GM12878 (cell line): ENCODE data around the gene GOLGA7B. TPM values are rescaled to one million over a fixed set of nuclear protein-coding genes. Genes with fewer than 3 reads are reported as not detected.

ENCODE experiments used
- ATAC-seq: fragments of 200-7000 bp; cut with Tn5 transposase; 3 replicates; pipeline ENCODE4 v1.9.1; 2020; ENCODE audit warnings: mild to moderate bottlenecking, moderate library complexity
- BruUV-seq: library from RNA; stranded (reverse); fragments of 400-500 nt; replicated peaks from 2 replicates; lab custom pipeline; 2021; lab: Mats Ljungman, UMichigan
- CTCF ChIA-PET: fragments of 300-600 bp; sonication (Branson Sonifier 250); formaldehyde crosslinking; extraction: SDS; loops from one replicate; lab custom pipeline; 2021; ENCODE audit warnings: inconsistent platforms; lab: Yijun Ruan, JAX
- POLR2A ChIA-PET: fragments of 350-600 bp; formaldehyde crosslinking; extraction: SDS; loops from one replicate; lab custom pipeline; 2021; ENCODE audit warnings: inconsistent platforms; lab: Charles Lee
- RAD21 ChIA-PET: fragments of 300-600 bp; sonication (Branson Sonifier 250); formaldehyde crosslinking; loops from one replicate; lab custom pipeline; 2023; ENCODE audit warnings: antibody characterized with exemption; ENCODE audit not compliant: unreplicated experiment; lab: Charles Lee
- SMC1A ChIA-PET: fragments of 300-600 bp; sonication (Branson Sonifier 250); formaldehyde crosslinking; loops from one replicate; lab custom pipeline; 2023; ENCODE audit not compliant: unreplicated experiment, uncharacterized antibody; lab: Charles Lee
- DNase-seq: peaks from one replicate; pipeline ENCODE4 v3.0.0-alpha.2; 2011; ENCODE audit warnings: low read depth, low spot score
- FAIRE-seq: peaks from 3 replicates; lab custom pipeline; 2011; peaks lifted over from hg19 to GRCh38; lab: Jason Lieb, UNC
- H2AFZ ChIP-seq: 2 replicates; pipeline ENCODE4 v1.6.0; 2011; ENCODE audit warnings: low read depth, low read length, control low read depth; ENCODE audit not compliant: control insufficient read depth
- H3K27ac ChIP-seq: 2 replicates; pipeline ENCODE4 v1.5.1; 2011; ENCODE audit warnings: control low read depth; ENCODE audit not compliant: control insufficient read depth, insufficient read depth
- H3K27me3 ChIP-seq, 2 experiments: replicated peaks in 1 of 2; 2 replicates each; pipeline versions ENCODE4 v1.6.0 to v1.6.1; 2011; ENCODE audit warnings: low read length in 1 of 2; ENCODE audit not compliant: control insufficient read depth in 2 of 2, insufficient read depth in 2 of 2
- H3K36me3 ChIP-seq, 2 experiments: 2 replicates each; pipeline ENCODE4 v1.5.1; 2011; ENCODE audit warnings: low read length in 1 of 2; ENCODE audit not compliant: control insufficient read depth in 2 of 2, insufficient read depth in 2 of 2
- H3K4me1 ChIP-seq: 2 replicates; pipeline ENCODE4 v1.6.1; 2011; ENCODE audit warnings: mild to moderate bottlenecking, low read length, moderate library complexity, mixed read lengths; ENCODE audit not compliant: control insufficient read depth, insufficient read depth
- H3K4me2 ChIP-seq: 2 replicates; pipeline ENCODE4 v1.6.0; 2011; ENCODE audit warnings: control low read depth; ENCODE audit not compliant: control insufficient read depth, insufficient read depth
- H3K4me3 ChIP-seq: fragments of 200-600 bp; sonication (generic); 2 replicates; pipeline ENCODE4 v1.5.1; 2016
- H3K79me2 ChIP-seq: 2 replicates; pipeline ENCODE4 v1.6.0; 2011; ENCODE audit warnings: low read length; ENCODE audit not compliant: control insufficient read depth, insufficient read depth
- H3K9ac ChIP-seq: 2 replicates; pipeline ENCODE4 v1.8.0; 2011; ENCODE audit warnings: low read length, control low read depth, mixed read lengths; ENCODE audit not compliant: control insufficient read depth, insufficient read depth
- H3K9me3 ChIP-seq: replicated peaks from 3 replicates; pipeline ENCODE4 v1.5.1; 2011; ENCODE audit warnings: mild to moderate bottlenecking, low read length; ENCODE audit not compliant: control insufficient read depth, insufficient read depth
- H4K20me1 ChIP-seq: 2 replicates; pipeline ENCODE4 v1.6.0; 2011; ENCODE audit not compliant: control insufficient read depth, insufficient read depth
- CHD4 ChIP-seq: fragments of 200-600 bp; sonication (generic); IDR thresholded peaks from 2 replicates; pipeline ENCODE4 v1.6.1; 2016; ENCODE audit warnings: mild to moderate bottlenecking
- FOS ChIP-seq: IDR thresholded peaks from 3 replicates; pipeline ENCODE4 v1.6.1; 2011; ENCODE audit warnings: borderline replicate concordance; ENCODE audit not compliant: insufficient read length; ENCODE audit errors: extremely low read depth
- IKZF1 ChIP-seq: fragments of 450-650 bp; conservative IDR thresholded peaks from 2 replicates; pipeline ENCODE4 v1.6.1; 2017; ENCODE audit warnings: antibody characterized with exemption, mild to moderate bottlenecking
- LARP7 ChIP-seq: fragments of 450-650 bp; IDR thresholded peaks from 2 replicates; pipeline ENCODE4 v1.6.1; 2017; ENCODE audit warnings: mild to moderate bottlenecking
- POU2F2 ChIP-seq: IDR thresholded peaks from 3 replicates; pipeline ENCODE4 v1.6.1; 2011; ENCODE audit warnings: low read depth, mild to moderate bottlenecking, low read length, borderline replicate concordance
- TCF3 ChIP-seq: IDR thresholded peaks from 2 replicates; pipeline ENCODE4 v1.6.1; 2012; ENCODE audit warnings: low read depth, mild to moderate bottlenecking, low read length, borderline replicate concordance; ENCODE audit not compliant: insufficient read depth
- ZNF207 ChIP-seq: fragments of 450-650 bp; IDR thresholded peaks from 2 replicates; pipeline ENCODE4 v1.6.1; 2014; ENCODE audit warnings: antibody characterized with exemption, mild to moderate bottlenecking, borderline replicate concordance
- ZNF384 ChIP-seq: IDR thresholded peaks from 2 replicates; pipeline ENCODE4 v1.6.1; 2012; ENCODE audit warnings: low read depth, mild to moderate bottlenecking, low read length, improper control_type of control experiment, borderline replicate concordance
- ZNF622 ChIP-seq: fragments of 450-650 bp; IDR thresholded peaks from 2 replicates; pipeline ENCODE4 v1.6.1; 2017; ENCODE audit warnings: mild to moderate bottlenecking, inconsistent platforms
- WGBS: methylation state at CpG from one replicate; pipeline ENCODE4 v1.1.6; 2016; ENCODE audit warnings: low lambda C conversion rate; ENCODE audit not compliant: insufficient replicate concordance, insufficient coverage; ENCODE audit errors: missing lambda C conversion rate; 5-methylcytosine and 5-hydroxymethylcytosine counted together
- in situ Hi-C: fragments of 300-500 bp; cut with MboI; formaldehyde crosslinking; loops from 9 replicates; pipeline ENCODE4 v1.14.3; 2018; ENCODE audit warnings: mixed read lengths
- intact Hi-C: fragments of 100-400 bp; cut with micrococcal nuclease; formaldehyde crosslinking; loops from one replicate; pipeline ENCODE4 v1.14.2; 2022; ENCODE audit not compliant: unreplicated experiment
- polyA plus RNA-seq, 11 experiments: library from polyadenylated mRNA; depleted of rRNA in 4 of 11; unstranded in 6 of 11; stranded (reverse) in 5 of 11; fragments of >200 nt; fragmentation: Nextera tagmentation in 4 of 11; fragmentation: Illumina TruSeq in 1 of 11; extraction: Ambion mirVana in 4 of 11; extraction: Trizol in 1 of 11; gene quantifications; 1 replicate in 1 of 11; 2 replicates in 10 of 11; pipeline versions ENCODE4 v1.2.1 to v1.2.3, GENCODE V29; 2011 to 2016; ENCODE audit warnings: inconsistent platforms in 2 of 11, missing spikeins in 2 of 11, low read depth in 1 of 11
- total RNA-seq, 4 experiments: library from RNA; depleted of rRNA in 3 of 4; stranded (reverse); fragments of >200 nt in 3 of 4; fragmentation: Illumina TruSeq in 1 of 4; extraction: Trizol in 1 of 4; gene quantifications; 2 replicates each; pipeline versions ENCODE4 v1.2.1 to v1.2.3, GENCODE V29; 2013 to 2021
- TF ChIP-seq, protein P1 (sequence below): fragments of 450-650 bp; IDR thresholded peaks from 2 replicates; pipeline ENCODE4 v1.6.1; 2017; ENCODE audit warnings: mild to moderate bottlenecking, moderate library complexity
- TF ChIP-seq, protein P2 (sequence below): IDR thresholded peaks from 2 replicates; pipeline ENCODE4 v1.6.1; 2012; ENCODE audit warnings: low read depth, low read length, improper control_type of control experiment

GOLGA7B gene
- total and polyA plus RNA-seq, 10 of the 15 experiments (the other 5 are each of a cell fraction or from before 2014, with no cell fraction given) = 0.01 to 0.02 (median 0.01) TPM; not detected in 7

DNA sequence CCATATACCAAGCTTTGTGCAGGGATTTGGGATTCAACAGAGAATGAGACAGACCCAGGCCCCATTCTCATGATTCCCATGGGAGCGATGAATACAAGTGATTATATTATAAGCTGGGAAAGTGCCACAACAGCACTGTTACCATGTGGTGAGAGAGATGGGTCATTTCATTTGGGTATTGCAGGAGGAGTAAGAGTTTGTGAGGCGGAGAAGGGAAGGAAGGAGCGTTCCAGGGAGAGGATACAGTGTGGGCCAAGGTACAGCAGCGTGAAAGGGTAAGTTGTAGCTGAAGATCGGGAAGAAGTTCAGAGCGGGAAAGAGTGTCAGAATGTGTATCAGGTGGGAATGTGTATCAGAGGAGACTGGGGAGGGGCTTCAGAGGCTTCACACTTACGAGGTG is 38.5 kb downstream of the GOLGA7B start (continued):
- TF ChIP-seq ZNF384 (no peak), ZNF622 (no peak)

DNA sequence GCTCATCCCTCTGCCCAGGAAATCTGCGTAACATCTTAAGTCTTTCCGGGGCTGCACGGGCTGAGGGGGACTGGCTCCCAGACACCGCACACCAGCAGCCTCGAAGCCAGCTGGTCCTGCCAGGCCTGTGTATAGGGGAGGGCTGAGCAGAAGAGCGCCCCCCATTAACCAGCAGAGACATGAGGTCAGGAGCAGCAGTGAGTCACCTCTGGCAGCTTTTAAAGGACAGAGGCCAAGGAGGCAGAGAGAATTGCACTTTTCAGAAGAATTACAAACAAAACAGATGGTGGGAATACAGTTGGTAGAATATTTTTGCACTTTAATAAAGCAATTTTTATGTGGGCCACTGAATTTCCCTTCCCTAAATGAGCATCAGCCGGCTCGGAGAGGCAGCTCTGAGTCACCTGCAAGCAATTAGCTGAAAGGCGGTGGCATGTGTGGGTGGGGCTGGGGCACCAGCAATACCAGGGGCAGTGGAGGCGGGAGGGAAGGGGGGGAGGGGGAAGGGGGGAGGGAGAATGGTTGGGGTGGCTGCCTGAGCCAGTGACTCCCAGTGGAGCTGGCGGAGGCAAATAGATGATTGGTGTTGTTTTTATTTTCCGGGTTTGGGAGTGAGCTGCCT is 39.1 kb downstream of the GOLGA7B start:
- no peaks in the 10 kb centered on the region for H3K4me1 ChIP-seq
- no TSS peak for BruUV-seq
- peaks cover 0 to 2% of the 10 kb centered on the region in 2 experiments; a peak in 2 of 4 replicates for H3K27me3 ChIP-seq
- SMC1A ChIA-PET = interaction anchor here (0.6 kb wide), 1 partner anchor 183 kb away, joined by 3 read pairs; no protein-coding TSS in a partner anchor
- POLR2A ChIA-PET = no interaction called here
- intact Hi-C loops (no loop called here), in situ Hi-C loops (no loop called here)
- H4K20me1 ChIP-seq = no peaks in the 10 kb centered on the region
- WGBS = 45% methylated on average over 11 of the region's 12 CpGs
- no peak overlapping the region for H3K27ac ChIP-seq
- H3K9ac ChIP-seq = no peak overlapping the region
- DNase-seq (no peak), ATAC-seq (no peak), FAIRE-seq (no peak)
- H3K79me2 ChIP-seq = no peaks in the 10 kb centered on the region
- H3K4me3 ChIP-seq = no peak overlapping the region
- RAD21 ChIA-PET = interaction anchor here (0.6 kb wide), 1 partner anchor 9 kb away, joined by 3 read pairs; no protein-coding TSS in a partner anchor
- H2AFZ ChIP-seq = no peak overlapping the region
- no peaks in the 10 kb centered on the region for H3K9me3 ChIP-seq
- H3K36me3 ChIP-seq = no peaks in the 10 kb centered on the region
- no peak overlapping the region for H3K4me2 ChIP-seq
- TF ChIP-seq LARP7 (no peak), IKZF1 (no peak), CHD4 (no peak), ZNF207 (no peak), POU2F2 (no peak), FOS (no peak), TCF3 (no peak)
- TF ChIP-seq, protein P1, sequence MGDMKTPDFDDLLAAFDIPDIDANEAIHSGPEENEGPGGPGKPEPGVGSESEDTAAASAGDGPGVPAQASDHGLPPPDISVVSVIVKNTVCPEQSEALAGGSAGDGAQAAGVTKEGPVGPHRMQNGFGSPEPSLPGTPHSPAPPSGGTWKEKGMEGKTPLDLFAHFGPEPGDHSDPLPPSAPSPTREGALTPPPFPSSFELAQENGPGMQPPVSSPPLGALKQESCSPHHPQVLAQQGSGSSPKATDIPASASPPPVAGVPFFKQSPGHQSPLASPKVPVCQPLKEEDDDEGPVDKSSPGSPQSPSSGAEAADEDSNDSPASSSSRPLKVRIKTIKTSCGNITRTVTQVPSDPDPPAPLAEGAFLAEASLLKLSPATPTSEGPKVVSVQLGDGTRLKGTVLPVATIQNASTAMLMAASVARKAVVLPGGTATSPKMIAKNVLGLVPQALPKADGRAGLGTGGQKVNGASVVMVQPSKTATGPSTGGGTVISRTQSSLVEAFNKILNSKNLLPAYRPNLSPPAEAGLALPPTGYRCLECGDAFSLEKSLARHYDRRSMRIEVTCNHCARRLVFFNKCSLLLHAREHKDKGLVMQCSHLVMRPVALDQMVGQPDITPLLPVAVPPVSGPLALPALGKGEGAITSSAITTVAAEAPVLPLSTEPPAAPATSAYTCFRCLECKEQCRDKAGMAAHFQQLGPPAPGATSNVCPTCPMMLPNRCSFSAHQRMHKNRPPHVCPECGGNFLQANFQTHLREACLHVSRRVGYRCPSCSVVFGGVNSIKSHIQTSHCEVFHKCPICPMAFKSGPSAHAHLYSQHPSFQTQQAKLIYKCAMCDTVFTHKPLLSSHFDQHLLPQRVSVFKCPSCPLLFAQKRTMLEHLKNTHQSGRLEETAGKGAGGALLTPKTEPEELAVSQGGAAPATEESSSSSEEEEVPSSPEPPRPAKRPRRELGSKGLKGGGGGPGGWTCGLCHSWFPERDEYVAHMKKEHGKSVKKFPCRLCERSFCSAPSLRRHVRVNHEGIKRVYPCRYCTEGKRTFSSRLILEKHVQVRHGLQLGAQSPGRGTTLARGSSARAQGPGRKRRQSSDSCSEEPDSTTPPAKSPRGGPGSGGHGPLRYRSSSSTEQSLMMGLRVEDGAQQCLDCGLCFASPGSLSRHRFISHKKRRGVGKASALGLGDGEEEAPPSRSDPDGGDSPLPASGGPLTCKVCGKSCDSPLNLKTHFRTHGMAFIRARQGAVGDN = no peak
- TF ChIP-seq, protein P2, sequence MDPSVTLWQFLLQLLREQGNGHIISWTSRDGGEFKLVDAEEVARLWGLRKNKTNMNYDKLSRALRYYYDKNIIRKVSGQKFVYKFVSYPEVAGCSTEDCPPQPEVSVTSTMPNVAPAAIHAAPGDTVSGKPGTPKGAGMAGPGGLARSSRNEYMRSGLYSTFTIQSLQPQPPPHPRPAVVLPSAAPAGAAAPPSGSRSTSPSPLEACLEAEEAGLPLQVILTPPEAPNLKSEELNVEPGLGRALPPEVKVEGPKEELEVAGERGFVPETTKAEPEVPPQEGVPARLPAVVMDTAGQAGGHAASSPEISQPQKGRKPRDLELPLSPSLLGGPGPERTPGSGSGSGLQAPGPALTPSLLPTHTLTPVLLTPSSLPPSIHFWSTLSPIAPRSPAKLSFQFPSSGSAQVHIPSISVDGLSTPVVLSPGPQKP = no peak
- CTCF ChIA-PET = interaction anchor here (1.0 kb wide), 2 partner anchors 12 to 20 kb away, joined by 3 to 4 read pairs; no protein-coding TSS in a partner anchor
